ENCODE data around the gene UNK.

- TF ChIP-seq ZNF512 (CRISPR knock-in tag; IDR thresholded peaks at IDR 0.05; ENCODE audit: borderline replicate concordance), result no peak
- TF ChIP-seq CTCF (IDR thresholded peaks at IDR 0.05), result no peak
- TF ChIP-seq, protein P1, sequence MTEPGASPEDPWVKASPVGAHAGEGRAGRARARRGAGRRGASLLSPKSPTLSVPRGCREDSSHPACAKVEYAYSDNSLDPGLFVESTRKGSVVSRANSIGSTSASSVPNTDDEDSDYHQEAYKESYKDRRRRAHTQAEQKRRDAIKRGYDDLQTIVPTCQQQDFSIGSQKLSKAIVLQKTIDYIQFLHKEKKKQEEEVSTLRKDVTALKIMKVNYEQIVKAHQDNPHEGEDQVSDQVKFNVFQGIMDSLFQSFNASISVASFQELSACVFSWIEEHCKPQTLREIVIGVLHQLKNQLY (CRISPR knock-in tag; IDR thresholded peaks at IDR 0.05), result no peak
- TF ChIP-seq, protein P2, sequence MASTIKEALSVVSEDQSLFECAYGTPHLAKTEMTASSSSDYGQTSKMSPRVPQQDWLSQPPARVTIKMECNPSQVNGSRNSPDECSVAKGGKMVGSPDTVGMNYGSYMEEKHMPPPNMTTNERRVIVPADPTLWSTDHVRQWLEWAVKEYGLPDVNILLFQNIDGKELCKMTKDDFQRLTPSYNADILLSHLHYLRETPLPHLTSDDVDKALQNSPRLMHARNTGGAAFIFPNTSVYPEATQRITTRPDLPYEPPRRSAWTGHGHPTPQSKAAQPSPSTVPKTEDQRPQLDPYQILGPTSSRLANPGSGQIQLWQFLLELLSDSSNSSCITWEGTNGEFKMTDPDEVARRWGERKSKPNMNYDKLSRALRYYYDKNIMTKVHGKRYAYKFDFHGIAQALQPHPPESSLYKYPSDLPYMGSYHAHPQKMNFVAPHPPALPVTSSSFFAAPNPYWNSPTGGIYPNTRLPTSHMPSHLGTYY (CRISPR knock-in tag; IDR thresholded peaks at IDR 0.05), result no peak
- TF ChIP-seq CBFB (CRISPR knock-in tag; IDR thresholded peaks at IDR 0.05; ENCODE audit: low read depth), result no peak
- no peak for TF ChIP-seq ZNF263 (CRISPR knock-in tag; IDR thresholded peaks at IDR 0.05; ENCODE audit: low read depth)
- no peak for TF ChIP-seq NR2C2 (CRISPR knock-in tag; IDR thresholded peaks at IDR 0.05)
- TF ChIP-seq NR1H2 (CRISPR knock-in tag; IDR thresholded peaks at IDR 0.05), result no peak
- TF ChIP-seq E2F5 (CRISPR knock-in tag; IDR thresholded peaks at IDR 0.05), result no peak
- TF ChIP-seq USF1 (CRISPR knock-in tag; IDR thresholded peaks at IDR 0.05), result no peak
- no peak for TF ChIP-seq FOXJ3 (CRISPR knock-in tag; IDR thresholded peaks at IDR 0.05; ENCODE audit: borderline replicate concordance)
- TF ChIP-seq TEAD1 (CRISPR knock-in tag; IDR thresholded peaks at IDR 0.05), result no peak
Measured at GRCh38 chr17:75740631-75741077, 44.0 kb upstream of the UNK start.

All from WTC11 (cell line).